Stimulated activated CD8-positive, alpha-beta memory T cell treated with anti-CD3 and anti-CD28 coated beads, Interleukin-15, amount 100 ng/mL, for 24 hours (primary cell): Measurements from ENCODE around the gene FAM111B.
A peak's percentile ranks its signal among the peaks of the same experiment; 100 is the strongest.
"Not testable (repeated sequence)": the region's sequence is repeated elsewhere in the genome, so short reads cannot be mapped to it uniquely, and the experiment has no call there.

ENCODE experiments used
- DNase-seq: peaks from one replicate; pipeline ENCODE4 v3.0.0-alpha.2; 2020; ENCODE audit warnings: low read depth

FAM111B gene, protein sequence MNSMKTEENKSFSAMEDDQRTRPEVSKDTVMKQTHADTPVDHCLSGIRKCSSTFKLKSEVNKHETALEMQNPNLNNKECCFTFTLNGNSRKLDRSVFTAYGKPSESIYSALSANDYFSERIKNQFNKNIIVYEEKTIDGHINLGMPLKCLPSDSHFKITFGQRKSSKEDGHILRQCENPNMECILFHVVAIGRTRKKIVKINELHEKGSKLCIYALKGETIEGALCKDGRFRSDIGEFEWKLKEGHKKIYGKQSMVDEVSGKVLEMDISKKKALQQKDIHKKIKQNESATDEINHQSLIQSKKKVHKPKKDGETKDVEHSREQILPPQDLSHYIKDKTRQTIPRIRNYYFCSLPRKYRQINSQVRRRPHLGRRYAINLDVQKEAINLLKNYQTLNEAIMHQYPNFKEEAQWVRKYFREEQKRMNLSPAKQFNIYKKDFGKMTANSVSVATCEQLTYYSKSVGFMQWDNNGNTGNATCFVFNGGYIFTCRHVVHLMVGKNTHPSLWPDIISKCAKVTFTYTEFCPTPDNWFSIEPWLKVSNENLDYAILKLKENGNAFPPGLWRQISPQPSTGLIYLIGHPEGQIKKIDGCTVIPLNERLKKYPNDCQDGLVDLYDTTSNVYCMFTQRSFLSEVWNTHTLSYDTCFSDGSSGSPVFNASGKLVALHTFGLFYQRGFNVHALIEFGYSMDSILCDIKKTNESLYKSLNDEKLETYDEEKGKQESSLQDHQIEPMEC

DNA sequence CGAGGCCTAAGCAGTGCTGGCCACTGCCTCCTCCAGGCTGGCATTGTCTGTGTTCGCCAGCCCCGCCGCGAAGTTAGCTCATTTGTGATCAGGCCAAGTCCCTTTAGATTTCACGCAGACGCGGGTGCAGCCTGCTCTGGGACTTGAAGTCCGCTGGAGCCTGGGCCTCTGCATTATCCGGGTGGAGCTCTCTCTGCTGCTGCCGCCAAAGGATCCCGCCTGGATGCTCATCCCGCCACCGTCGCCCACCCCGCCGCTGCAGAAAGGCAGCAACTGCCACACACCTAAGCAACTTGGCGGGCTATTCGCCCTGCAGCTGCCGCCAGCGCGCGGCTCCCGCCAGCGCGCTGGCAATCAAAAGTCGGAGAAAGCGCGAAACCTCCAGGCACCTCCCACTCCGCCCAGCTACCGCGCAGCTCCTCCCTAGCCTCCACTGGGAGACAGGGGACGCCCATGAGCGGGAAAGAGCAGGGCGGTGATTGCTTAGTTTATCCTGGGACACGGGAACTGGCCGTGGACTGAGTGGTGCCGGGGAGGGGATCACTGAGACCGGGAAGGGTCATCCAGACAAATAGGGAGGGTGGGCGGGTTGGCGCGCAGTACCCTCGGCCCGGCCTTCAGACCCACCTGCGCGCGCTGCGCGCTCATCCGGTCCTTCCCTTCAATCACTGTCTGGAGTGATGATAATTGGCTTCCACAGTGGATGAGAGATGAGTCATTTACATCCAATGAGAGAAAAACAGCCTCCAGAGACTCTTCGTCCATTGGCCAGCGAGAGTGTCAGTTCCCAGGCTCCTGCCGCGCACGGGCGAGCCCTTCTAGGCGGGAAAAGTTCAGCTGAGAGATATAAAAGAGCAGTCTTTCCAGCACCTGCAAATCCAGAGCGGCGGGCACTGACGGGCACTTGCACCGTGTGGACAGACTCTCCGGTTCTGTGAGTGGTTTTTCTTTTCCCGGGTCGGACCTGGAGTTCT, at the start of gene FAM111B:
Gene FAM111B (plus strand): TSS at position 875 of the 974 bp plus-strand sequence. CDS start 2,389 bp downstream, outside the sequence.
- DNase-seq = peak; percentile 15

DNA sequence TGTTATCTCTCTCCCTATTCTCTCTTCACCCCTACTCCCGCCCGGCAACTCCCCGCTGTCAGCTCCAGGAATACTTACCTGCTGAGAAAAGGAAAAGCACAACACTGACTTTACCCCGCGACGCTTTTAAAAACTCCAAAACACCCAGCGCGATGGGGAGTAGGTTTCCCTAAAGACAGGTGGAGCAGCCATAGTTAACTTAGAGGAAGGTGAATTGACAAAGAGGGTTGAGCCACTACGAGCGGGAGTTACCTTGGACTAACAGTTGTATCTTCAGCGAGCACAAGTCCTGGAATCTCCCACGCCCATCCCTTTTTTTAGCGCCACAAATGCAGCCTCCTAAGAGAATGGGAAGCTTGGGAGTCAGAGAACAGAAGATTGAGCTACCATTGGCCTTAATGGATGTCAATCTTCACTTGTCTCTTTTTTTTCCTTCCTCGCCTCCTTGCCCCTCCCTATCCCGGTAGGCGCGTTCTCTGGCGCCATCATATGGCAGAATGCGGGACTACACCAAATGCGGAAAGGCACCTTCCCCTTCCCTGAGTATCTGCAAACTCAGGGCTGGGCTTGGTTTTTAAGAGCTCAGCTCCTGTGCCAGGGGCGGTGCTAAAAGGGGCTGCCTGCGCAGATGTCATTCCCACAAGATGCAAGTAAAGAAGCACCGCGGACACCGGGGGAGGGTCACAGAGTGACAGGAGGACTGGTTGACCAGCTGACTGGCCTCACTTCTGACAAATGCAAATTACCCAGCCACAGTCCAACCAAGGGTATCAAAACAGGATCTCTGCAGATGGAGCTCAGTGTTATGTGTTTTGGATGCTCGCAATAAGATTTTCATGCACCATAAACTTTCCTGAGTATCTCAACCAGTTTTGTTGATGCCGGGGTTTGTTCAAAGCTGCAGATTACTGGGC, 48.7 kb upstream of the FAM111B start:
- DNase-seq = peak; percentile 69

DNA sequence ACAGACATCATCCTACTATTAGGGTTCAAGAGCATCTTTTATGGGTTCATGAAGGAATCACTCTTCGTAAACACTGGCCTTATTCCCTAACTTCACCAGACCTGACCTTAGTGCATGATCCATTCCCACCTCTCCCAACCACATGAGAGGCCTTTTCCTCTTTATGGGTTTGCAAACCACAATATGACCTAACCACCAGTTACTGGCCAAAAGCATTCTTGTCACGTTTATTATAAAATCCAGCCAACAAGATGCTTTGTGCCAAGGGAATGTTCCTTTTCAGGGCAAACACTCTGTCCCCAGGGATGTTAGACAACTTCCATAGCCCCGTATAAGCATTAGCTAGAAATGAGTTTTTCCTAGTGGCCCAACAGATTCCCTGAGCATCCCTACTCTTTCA, 46.9 kb upstream of the FAM111B start:
- DNase-seq = not testable (repeated sequence)

DNA sequence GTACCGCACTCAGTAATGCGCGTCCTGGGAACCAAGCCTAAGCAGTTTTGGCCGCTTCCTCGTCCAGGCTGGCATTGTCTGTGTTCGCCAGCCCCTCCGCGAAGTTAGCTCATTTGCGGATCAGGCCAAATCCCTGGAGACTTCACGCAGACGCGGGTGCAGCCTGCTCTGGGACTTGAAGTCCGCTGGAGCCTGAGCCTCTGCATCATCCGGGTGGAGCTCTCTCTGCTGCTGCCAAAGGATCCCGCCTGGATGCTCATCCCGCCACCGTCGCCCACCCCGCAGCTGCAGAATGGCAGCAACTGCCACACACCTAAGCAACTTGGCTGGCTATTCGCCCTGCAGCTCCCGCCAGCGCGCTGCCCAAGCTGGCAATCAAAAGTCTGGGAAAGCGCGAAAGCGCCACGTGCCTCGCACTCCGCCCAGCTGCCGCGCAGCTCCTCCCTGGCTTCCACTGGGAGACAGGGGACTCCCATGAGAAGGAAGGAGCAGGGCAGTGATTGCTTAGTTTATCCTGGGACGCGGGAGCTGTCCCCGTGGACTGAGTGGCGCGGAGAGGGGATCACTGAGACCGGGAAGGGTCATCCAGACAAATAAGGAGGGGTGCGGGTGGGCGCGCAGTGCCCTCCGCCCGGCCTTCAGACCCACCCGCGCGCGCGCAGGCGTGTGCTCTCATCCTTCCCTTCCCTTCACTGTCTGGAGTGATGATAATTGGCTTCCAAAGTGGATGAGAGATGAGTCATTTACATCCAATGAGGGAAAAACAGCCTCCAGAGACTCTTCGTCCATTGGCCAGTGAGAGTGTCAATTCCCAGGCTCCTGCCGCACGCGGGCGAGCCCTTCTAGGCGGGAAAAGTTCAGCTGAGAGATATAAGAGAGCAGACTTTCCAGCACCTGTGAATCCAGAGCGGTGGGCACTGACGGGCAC, 44.2 kb upstream of the FAM111B start:
- DNase-seq = no peak

DNA sequence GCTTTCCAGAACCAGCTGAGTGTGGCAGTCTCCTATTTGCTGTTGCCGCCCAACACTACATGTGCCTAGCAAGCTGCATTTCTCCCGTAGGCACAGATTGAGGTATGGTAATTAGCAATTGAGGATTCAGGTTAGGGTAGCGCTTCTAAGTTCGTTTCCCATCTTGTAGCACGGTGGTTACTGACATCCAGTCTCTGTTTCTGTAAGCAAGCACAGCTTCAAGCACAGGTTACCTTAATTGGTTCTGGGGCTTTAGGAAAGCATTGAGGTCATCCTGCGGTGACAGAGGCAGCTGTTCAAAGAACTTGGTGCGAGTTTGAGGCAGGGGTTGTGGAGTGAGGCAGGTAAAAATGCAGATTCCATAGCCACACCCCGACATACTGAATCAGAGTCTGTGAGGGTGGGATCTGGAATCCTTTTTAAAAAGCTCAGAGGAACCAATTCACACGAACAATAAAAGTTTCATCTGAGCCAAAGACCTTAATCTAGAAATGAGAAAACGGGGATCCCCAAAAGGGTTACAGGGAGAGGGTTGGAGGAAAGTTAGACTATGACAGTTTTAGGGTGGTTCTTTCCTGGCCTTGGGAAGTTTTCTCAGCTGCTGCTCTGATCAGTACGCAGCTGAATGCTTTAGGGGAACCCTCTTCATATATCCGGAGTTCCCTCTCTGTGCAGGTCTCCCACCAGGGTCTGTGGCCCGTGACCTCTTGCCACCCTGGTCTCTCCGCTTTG, 42.9 kb upstream of the FAM111B start:
- not testable (repeated sequence) for DNase-seq

DNA sequence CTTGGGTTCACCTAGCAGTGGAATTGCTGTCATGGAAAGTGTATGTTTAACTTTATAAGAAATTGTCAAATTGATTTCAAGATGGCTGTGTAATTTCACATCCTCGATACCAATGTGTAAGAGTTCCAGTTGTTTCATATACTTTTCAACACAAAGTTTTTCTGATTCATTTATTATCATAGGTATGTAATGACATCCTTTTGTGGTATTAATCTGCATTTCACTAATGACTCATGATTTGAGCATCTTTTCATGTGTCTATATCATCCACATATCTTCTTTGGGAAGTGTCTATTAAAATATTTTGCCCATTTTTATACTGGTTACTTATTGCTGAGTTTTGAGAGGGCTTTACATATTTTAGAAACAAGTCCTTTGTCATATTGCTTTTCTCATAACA, 38.0 kb upstream of the FAM111B start:
- DNase-seq = no peak

DNA sequence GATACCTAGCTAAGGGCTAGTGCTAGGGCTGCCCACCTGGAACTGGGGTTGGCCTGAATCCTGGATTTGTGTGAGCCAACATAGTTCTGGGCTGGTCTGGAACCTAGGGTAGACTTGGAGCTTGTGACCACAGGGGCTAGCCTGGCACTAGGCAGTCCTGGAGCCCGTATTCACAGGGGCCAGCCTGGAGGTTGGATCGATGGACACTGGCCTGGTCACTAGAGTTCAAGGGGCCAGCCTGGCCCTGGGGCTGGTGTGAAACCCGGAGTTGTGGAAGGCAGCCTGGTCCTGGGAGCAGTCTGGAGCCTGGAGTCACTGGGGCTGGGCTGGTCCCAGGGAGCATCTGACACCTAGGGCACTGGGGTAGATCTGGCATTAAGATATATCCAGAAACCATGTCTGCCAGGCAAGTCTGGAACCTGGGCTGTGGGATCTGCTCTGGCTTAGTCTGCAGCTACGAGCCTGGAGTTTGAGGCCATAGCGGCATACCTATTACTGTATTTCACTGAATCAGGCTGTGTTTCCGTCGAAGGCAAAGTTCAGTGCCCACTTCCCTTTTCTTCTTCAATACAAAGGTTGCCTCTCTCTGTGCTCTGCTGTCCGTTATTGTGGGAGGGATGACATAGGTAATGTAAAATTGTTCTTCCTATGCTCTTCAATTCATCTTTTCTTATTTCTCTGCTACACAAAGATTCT, 30.0 kb upstream of the FAM111B start:
- DNase-seq = no peak

DNA sequence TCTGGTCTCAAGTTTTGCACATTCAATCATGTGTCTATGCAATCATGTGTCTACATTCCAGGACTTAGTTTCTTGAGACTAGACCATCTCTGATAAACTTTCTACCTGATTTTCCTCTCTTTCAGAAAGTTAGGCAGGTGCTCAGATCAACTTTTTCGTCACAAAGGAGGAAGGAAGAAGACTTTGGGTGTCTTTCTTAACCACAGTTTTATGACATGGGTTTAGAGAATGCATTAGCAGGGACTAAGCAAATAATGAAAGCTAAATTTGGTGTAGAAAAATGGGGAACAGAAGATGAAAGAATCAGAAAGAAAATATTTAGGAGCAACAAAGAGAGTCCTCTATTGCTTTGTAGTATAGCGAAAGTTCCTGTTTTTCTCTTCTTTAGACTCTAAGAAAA, 28.6 kb upstream of the FAM111B start:
- no peak for DNase-seq

DNA sequence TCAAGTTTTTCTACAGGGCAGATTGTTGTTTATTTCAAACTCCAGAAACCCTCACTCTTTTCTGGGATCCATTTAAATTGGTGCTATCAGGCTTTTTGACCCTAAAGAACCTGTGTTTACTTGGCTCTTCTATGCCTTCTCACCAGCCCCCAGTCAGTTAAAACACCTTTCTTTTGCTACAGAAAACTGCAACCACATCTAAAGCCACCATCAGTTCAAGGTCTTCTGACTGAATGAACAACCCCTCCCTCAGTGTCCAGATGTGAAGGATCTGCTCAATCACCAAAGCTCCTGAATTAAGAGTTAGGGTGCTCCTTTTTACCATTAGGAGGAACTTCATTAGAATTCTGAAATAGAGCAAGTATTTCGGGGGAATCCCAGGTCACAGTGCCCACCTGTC, 28.0 kb upstream of the FAM111B start:
- no peak for DNase-seq

DNA sequence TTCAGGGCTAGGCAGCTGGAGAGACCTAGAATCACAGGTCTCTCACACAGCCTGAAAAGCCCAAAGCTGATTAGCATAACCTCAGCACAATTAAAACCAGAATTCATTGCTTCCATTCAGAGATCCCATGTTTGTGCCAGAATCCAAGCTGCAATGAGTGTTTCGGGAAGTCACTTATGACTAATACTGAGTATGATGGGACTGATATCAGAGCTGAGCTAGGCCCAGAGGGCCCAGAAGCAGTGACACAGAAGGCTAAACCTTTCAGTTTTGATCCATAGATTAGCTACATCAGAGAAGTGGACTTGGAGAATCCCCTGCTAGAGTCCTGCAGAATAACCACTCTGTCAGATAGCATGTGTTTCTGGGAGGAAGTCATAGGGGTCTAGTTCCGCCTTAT, 26.6 kb upstream of the FAM111B start:
- not testable (repeated sequence) for DNase-seq

DNA sequence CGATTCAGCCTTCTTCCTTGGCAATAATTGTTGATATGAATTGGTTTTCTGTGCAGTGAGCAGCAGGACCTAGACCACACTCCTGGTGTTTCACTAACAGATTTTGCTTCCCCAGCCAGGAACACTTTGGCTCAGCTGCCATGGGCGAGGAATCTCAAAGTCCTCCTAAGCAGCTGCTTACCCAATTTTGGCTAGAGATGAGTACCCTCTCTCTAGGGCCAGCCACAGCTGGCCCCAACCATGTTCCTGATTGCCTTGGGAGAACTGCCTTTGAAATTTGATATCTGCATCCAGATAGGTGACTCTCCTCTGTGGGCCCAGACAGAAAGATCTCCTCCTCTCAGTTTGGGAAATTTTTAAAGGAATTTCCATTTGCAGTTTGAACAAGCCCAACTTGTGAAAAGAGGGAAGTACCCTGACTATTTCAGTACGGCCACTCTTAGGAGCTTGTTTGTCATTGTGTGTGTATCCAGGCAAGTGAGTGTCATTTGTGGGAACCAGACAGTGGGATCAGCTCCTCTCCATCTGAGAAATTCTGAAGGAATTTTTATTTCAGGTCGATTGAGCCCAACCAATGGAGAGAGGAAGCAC, 25.5 kb upstream of the FAM111B start:
- DNase-seq = not testable (repeated sequence)

DNA sequence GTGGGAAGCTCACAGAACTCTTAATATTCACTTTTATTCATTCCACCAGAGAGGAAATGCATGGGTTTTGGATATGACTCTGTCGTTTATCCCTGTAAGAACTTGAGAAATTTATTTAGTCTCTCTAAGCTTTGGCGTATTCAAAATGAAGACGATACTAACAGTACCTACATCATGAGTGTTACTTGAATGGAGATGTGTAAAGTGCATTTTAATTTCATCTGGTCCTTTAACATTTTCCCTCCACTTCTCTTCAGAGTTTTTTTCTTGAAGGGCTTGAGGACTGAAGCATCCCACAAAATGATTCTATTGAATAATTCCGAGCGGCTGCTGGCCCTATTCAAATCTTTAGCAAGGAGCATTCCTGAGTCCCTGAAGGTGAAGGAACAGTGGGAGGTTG, 21.0 kb upstream of the FAM111B start, which contains the start of gene GLYATL1B:
Gene GLYATL1B (plus strand): TSS at position 301 of the 400 bp plus-strand sequence. CDS start 0 bp downstream, at position 301.
- DNase-seq = not testable (repeated sequence)

DNA sequence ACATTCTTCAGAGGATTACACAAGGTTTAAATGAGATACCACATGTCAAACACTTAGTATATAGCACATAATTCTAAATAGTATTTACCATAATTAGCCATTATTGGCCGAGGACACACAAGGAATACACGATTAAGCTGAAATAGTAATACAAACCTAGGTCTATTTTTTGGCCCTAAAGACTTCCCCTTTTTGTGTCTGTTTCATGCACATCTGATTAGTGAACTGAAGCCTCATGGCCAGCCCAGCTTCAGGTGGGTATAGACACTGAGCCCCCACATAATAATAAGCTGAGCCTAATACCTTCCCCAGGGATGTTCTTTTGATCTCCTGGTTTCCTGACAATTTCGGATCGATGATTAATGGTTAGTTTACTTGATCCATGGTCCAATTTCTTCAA, 18.9 kb upstream of the FAM111B start:
- DNase-seq = no peak

DNA sequence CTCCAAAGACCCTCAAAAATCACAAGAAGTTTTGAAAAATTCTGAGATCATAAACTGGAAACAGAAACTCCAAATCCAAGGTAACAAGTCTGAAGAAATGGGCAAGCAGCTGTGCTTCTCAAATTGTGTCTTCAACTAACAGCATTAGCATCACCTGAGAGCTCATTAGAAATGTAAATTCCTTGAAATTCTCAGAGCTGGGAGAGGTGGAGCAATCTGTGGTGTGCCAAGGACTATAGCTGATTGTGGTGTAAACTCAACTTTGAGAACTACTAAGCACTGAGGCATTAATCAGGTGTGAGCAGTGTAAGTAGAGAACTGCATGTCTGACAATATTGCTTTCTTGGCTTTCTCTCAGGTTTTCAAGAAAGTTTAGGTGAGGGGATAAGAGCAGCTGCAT, 13.5 kb upstream of the FAM111B start:
- not testable (repeated sequence) for DNase-seq

DNA sequence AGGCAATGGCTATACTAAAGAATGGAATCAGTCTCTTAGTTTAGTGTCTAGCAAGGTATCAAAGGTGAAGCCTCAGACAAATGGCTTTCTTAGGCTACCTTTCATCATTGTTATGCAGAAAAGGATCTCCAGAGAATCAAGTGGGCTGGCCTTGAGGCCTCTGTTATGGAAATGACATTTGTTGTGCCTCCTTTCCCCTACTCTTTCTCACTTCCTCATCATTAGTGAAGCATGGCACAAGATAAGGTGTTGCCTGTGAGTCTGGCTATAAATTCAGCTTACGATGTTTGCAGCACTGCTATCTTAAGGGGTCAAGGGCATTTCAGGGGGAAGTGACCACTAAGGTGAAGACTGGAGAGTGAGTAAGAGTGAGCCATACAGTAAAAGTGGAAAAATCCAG, 11.8 kb upstream of the FAM111B start:
- DNase-seq = not testable (repeated sequence)

DNA sequence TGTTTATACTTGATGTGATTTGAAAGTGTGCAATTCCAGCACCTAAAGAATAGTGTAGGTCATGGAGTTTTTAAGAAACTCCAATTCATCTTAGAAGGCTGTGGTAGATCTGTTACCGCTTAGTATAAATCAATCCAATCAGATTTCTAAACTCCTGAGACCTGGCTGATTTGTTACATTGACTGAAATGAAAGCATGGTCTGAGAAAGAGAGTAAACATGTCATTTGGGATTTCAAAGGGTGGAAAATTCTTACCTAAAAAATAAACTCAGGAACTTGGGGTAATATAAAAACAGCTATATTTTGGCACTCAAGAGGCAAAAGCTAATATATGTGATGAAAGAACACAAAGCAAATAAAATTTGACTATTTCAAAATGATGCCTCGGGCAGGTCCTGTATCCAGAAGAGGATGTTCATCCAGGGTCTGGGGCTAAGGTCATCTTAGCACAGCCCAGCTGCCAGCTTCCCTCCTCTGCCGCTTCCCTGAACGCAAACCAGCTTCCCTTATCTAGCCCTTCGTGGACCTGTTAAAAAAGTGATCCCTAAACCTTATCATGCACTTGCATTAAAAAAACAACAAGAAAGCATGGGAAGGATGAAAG, 11.0 kb upstream of the FAM111B start:
- DNase-seq = not testable (repeated sequence)

DNA sequence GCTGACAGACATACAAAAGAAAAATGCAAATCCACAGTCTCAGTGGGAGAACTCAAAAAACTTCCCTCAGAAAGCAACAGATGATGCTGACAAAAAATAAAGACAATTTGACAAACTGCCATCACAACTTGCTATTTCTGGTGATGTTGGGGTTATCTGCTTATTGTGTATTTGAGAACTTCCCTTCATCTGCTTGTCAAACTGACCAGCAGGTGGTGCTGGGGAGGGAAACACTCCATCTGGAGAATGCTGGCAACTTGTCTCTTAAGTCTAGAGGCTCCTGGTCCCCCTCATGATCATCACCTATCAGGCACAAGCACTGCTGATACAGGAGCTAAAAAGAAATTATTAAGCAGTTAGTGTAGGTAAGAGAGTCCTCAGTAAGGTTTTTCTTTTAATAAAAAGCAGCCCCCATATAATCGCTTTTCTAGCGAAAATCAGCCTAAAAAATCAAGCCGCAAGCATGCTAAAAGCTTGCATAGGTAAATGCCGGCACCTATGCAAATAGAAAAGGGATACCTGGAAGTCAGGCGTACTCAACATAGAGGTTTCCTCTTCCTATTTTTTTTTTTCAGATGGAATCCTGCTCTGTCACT, 9.8 kb upstream of the FAM111B start:
- DNase-seq = peak; percentile 24
